Right atrium auricular region (tissue), 2 donors: ENCODE results near the gene NKAPL. TPM values are rescaled to one million over a fixed set of nuclear protein-coding genes. Genes with fewer than 3 reads are reported as not detected.

Experiments used
- DNase-seq: peaks from one replicate; pipeline ENCODE4 v3.0.0-alpha.2; 2019; ENCODE audit warnings: low spot score
- H3K27ac ChIP-seq, 2 donors: fragments of 200-600 bp; sonication (generic); 1 replicate in 1 of 2; 2 replicates in 1 of 2; pipeline ENCODE4 v1.5.1; 2016 to 2019
- H3K27me3 ChIP-seq, 2 donors: fragments of 200-600 bp; sonication (generic); one replicate each; pipeline versions ENCODE4 v1.5.1 to v1.6.0; 2017 to 2019
- H3K36me3 ChIP-seq: fragments of 200-600 bp; sonication (generic); one replicate; pipeline ENCODE4 v1.5.1; 2016
- H3K4me1 ChIP-seq, 2 donors: fragments of 200-600 bp; sonication (generic); one replicate each; pipeline versions ENCODE4 v1.5.1 to v1.6.0; 2017 to 2019
- H3K4me3 ChIP-seq, 2 donors: fragments of 200-600 bp; sonication (generic); 1 replicate in 1 of 2; 2 replicates in 1 of 2; pipeline ENCODE4 v1.5.1; 2017 to 2019; ENCODE audit warnings: mild to moderate bottlenecking in 1 of 2, moderate library complexity in 1 of 2
- H3K9me3 ChIP-seq, 2 donors: fragments of 200-600 bp; sonication (generic); one replicate each; pipeline ENCODE4 v1.5.1; 2019
- CTCF ChIP-seq, 2 donors: fragments of 200-600 bp; sonication (generic); IDR thresholded peaks; one replicate each; pipeline ENCODE4 v1.5.1; 2019; ENCODE audit warnings: antibody characterized with exemption in 2 of 2
- total RNA-seq, 2 donors: library from RNA; depleted of rRNA; stranded (reverse); fragments of >200 nt; gene quantifications; one replicate each; pipeline ENCODE4 v1.1.0, GENCODE V29; 2016

The NKAPL gene
- 1 to 10 TPM; 3.1 to 5.1 TPM for total RNA-seq

GRCh38 chr6:28258877-28259777 is at the start of gene NKAPL:
TSS of gene NKAPL (plus strand) at chr6:28259297. CDS start at chr6:28259372, 75 bp downstream.
- H3K27ac ChIP-seq, result peak within 1 kb of the TSS; percentile 27 to 28
- DNase-seq, result peak; percentile 88
- H3K27me3 ChIP-seq, result no peaks in the 10 kb centered on the region
- no peak for TF ChIP-seq CTCF (IDR thresholded peaks at IDR 0.05)
- peak within 1 kb of the TSS; percentile 33 to 57 for H3K4me3 ChIP-seq
- peaks cover 0 to 7% of the 10 kb centered on the region in 2 donors for H3K9me3 ChIP-seq
- no peaks in the 10 kb centered on the region for H3K36me3 ChIP-seq
- peaks cover 0 to 4% of the 10 kb centered on the region in 2 donors for H3K4me1 ChIP-seq

GRCh38 chr6:28209753-28210535 is 49.2 kb upstream of the NKAPL start:
- Histone ChIP-seq H3K4me1 (peaks cover 0 to 24% of the 10 kb centered on the region in 2 donors), H3K4me3 (no peak overlapping the region), H3K36me3 (no peaks in the 10 kb centered on the region), H3K9me3 (peaks cover 0 to 7% of the 10 kb centered on the region in 2 donors), H3K27me3 (peaks cover 41 to 62% of the 10 kb centered on the region in 2 donors), H3K27ac (no peak overlapping the region)
- no peak for DNase-seq
- TF ChIP-seq CTCF (IDR thresholded peaks at IDR 0.05), result no peak

GRCh38 chr6:28211840-28212509 is 47.1 kb upstream of the NKAPL start:
- DNase-seq, result no peak
- no peak for TF ChIP-seq CTCF (IDR thresholded peaks at IDR 0.05)
- Histone ChIP-seq H3K4me1 (peaks cover 0 to 24% of the 10 kb centered on the region in 2 donors), H3K4me3 (peak overlapping the region in 1 of 2 donors; percentile 7), H3K36me3 (no peaks in the 10 kb centered on the region), H3K9me3 (peaks cover 0 to under 1% of the 10 kb centered on the region in 2 donors), H3K27ac (no peak overlapping the region), H3K27me3 (peaks cover 37 to 60% of the 10 kb centered on the region in 2 donors)

GRCh38 chr6:28212510-28213212 is 46.4 kb upstream of the NKAPL start:
- H3K9me3 ChIP-seq, result no peaks in the 10 kb centered on the region
- no peak overlapping the region for H3K27ac ChIP-seq
- TF ChIP-seq CTCF (IDR thresholded peaks at IDR 0.05), result no peak
- peaks cover 0 to 18% of the 10 kb centered on the region in 2 donors for H3K4me1 ChIP-seq
- peak overlapping the region in 1 of 2 donors; percentile 7 for H3K4me3 ChIP-seq
- peaks cover 37 to 53% of the 10 kb centered on the region in 2 donors for H3K27me3 ChIP-seq
- DNase-seq, result no peak
- H3K36me3 ChIP-seq, result no peaks in the 10 kb centered on the region

GRCh38 chr6:28213213-28213523 is 45.9 kb upstream of the NKAPL start:
- Histone ChIP-seq H3K36me3 (no peaks in the 10 kb centered on the region), H3K27me3 (peaks cover 33 to 48% of the 10 kb centered on the region in 2 donors), H3K4me1 (peaks cover 0 to 18% of the 10 kb centered on the region in 2 donors), H3K27ac (no peak overlapping the region), H3K9me3 (no peaks in the 10 kb centered on the region), H3K4me3 (no peak overlapping the region)
- no peak for TF ChIP-seq CTCF (IDR thresholded peaks at IDR 0.05)
- DNase-seq, result no peak
